Measurements from ENCODE around the gene RGS3. TPM values are rescaled to one million over a fixed set of nuclear protein-coding genes. Genes with fewer than 3 reads are reported as not detected.

Gene RGS3
- total RNA-seq, 2 experiments from 2014 or later, result 22.8 to 32.9 TPM

- intact Hi-C loops (cut with micrococcal nuclease; ENCODE audit: unreplicated experiment), result no loop called here
These were observed 159.3 kb downstream of the RGS3 start for GRCh38 chr9:113622600-113623400.

GRCh38 chr9:113623851-113624485 is 160.4 kb downstream of the RGS3 start:
- POLR2A ChIA-PET, result no interaction called here
- no peaks in the 10 kb centered on the region for H3K79me2 ChIP-seq (ENCODE audit: insufficient read depth, low read depth, low read length)
- no TSS peak for BruUV-seq (replicated peaks)
- H3K9me2 ChIP-seq (ENCODE audit: insufficient read depth, low read length), result no peaks in the 10 kb centered on the region
- no peak overlapping the region for H3K27ac ChIP-seq (ENCODE audit: low read depth, low read length, poor library complexity, severe bottlenecking)
- TF ChIP-seq EZH2phosphoT487 (IDR thresholded peaks at IDR 0.05; ENCODE audit: borderline replicate concordance, low read depth, low read length), result no peak
- no peak for TF ChIP-seq CTCF (conservative IDR thresholded peaks at IDR 0.05; ENCODE audit: low read length)
- no peak for DNase-seq (ENCODE audit: low spot score)
- no peaks in the 10 kb centered on the region for H3K36me3 ChIP-seq (ENCODE audit: insufficient read depth, low read length)
- no peak overlapping the region for H3K4me2 ChIP-seq (ENCODE audit: low read length)
- no peaks in the 10 kb centered on the region for H4K20me1 ChIP-seq (ENCODE audit: insufficient read depth, low read length)
- H3K4me1 ChIP-seq (ENCODE audit: insufficient read depth, low read length, poor library complexity, severe bottlenecking), result peaks cover 10% of the 10 kb centered on the region
- intact Hi-C loops (cut with micrococcal nuclease; ENCODE audit: unreplicated experiment), result no loop called here
- CTCF ChIA-PET (ENCODE audit: unreplicated experiment), result no interaction called here
- H2AFZ ChIP-seq (ENCODE audit: low read length), result no peak overlapping the region
- H3K4me3 ChIP-seq (ENCODE audit: low read depth, low read length, poor library complexity, severe bottlenecking), result no peak overlapping the region
- H3K9me3 ChIP-seq (ENCODE audit: low read length), result no peaks in the 10 kb centered on the region

More at GRCh38 chr9:113622600-113623400, 159.3 kb downstream of the RGS3 start:
- TF ChIP-seq CTCF (conservative IDR thresholded peaks at IDR 0.05; ENCODE audit: low read length), result no peak
- TF ChIP-seq EZH2phosphoT487 (IDR thresholded peaks at IDR 0.05; ENCODE audit: borderline replicate concordance, low read depth, low read length), result no peak
- no peaks in the 10 kb centered on the region for H3K9me3 ChIP-seq (ENCODE audit: low read length)
- ChIA-PET POLR2A (interaction anchor here (0.7 to 1.4 kb wide), 3 partner anchors 17 to 32 kb away, joined by 3 to 5 read pairs (median 3); no protein-coding TSS in a partner anchor), CTCF (ENCODE audit: unreplicated experiment) (interaction anchor here (0.6 kb wide), 1 partner anchor 28 kb away, joined by 3 read pairs; no protein-coding TSS in a partner anchor)
- no peak overlapping the region for H3K4me3 ChIP-seq (ENCODE audit: low read depth, low read length, poor library complexity, severe bottlenecking)
- H3K4me1 ChIP-seq (ENCODE audit: insufficient read depth, low read length, poor library complexity, severe bottlenecking), result peaks cover 10% of the 10 kb centered on the region
- H3K36me3 ChIP-seq (ENCODE audit: insufficient read depth, low read length), result no peaks in the 10 kb centered on the region
- DNase-seq (ENCODE audit: low spot score), result peak; percentile 38
- peak overlapping the region; percentile 17; the same call in 1 of the 2 replicates for H3K4me2 ChIP-seq (ENCODE audit: low read length)
- H3K9me2 ChIP-seq (ENCODE audit: insufficient read depth, low read length), result no peaks in the 10 kb centered on the region
- H4K20me1 ChIP-seq (ENCODE audit: insufficient read depth, low read length), result no peaks in the 10 kb centered on the region
- H3K27ac ChIP-seq (ENCODE audit: low read depth, low read length, poor library complexity, severe bottlenecking), result no peak overlapping the region
- no peaks in the 10 kb centered on the region for H3K79me2 ChIP-seq (ENCODE audit: insufficient read depth, low read depth, low read length)
- no TSS peak for BruUV-seq (replicated peaks)
- peak overlapping the region; percentile 21; the same call in 1 of the 2 replicates for H2AFZ ChIP-seq (ENCODE audit: low read length)
